Liver (tissue), 3 donors: ENCODE measurements around the gene REXO1.

Source experiments
- CTCF ChIP-seq: fragments of 150-350 bp; IDR thresholded peaks from 2 replicates; pipeline ENCODE4 v1.5.1; 2017; ENCODE audit warnings: improper control_type of control experiment, low read depth, low read length; ENCODE audit not compliant: missing input control
- RXRA ChIP-seq, 2 donors: IDR thresholded peaks; 2 replicates each; pipeline ENCODE4 v1.6.1; 2017 to 2018; ENCODE audit warnings: antibody characterized with exemption in 2 of 2, mild to moderate bottlenecking in 1 of 2
- donor health status: healthy.
- donor health status: healthy.

GRCh38 chr19:1768248-1768647, 80.0 kb downstream of the REXO1 start:
- TF ChIP-seq CTCF (peak; percentile 14), RXRA (IDR thresholded peaks at IDR 0.05) (no peak)
